NK-92 (cell line): ENCODE data around the gene C2CD4A.

Source experiments
- DNase-seq: peaks from one replicate; lab custom pipeline; 2025; ENCODE audit not compliant: unreplicated experiment; lab: John Stamatoyannopoulos, UW

Gene C2CD4A

GRCh38 chr15:62093809-62094208, 27.0 kb downstream of the C2CD4A start:
- DNase-seq: no peak

GRCh38 chr15:62094388-62094787, 27.6 kb downstream of the C2CD4A start:
- no peak for DNase-seq

GRCh38 chr15:62099094-62099601, 32.4 kb downstream of the C2CD4A start:
- no peak for DNase-seq

GRCh38 chr15:62103431-62103830, 36.7 kb downstream of the C2CD4A start:
- no peak for DNase-seq

- no peak for DNase-seq
Measured at GRCh38 chr15:62104401-62104800, 37.6 kb downstream of the C2CD4A start.

GRCh38 chr15:62104846-62105245, 38.1 kb downstream of the C2CD4A start:
- DNase-seq: no peak

- DNase-seq: no peak
Measured at GRCh38 chr15:62105266-62105665, 38.5 kb downstream of the C2CD4A start.

- DNase-seq: no peak
Measured at GRCh38 chr15:62106096-62106495, 39.3 kb downstream of the C2CD4A start.

- DNase-seq: no peak
Measured at GRCh38 chr15:62107571-62108121, 40.9 kb downstream of the C2CD4A start.

GRCh38 chr15:62108411-62108810, 41.6 kb downstream of the C2CD4A start:
- DNase-seq: no peak

- DNase-seq: no peak
Measured at GRCh38 chr15:62109437-62109836, 42.7 kb downstream of the C2CD4A start.

- no peak for DNase-seq
Measured at GRCh38 chr15:62109982-62110851, 43.4 kb downstream of the C2CD4A start.

GRCh38 chr15:62112081-62112480, 45.3 kb downstream of the C2CD4A start:
- DNase-seq: no peak

GRCh38 chr15:62112616-62113593, 46.1 kb downstream of the C2CD4A start:
- DNase-seq: no peak

- no peak for DNase-seq
Measured at GRCh38 chr15:62115847-62116246, 49.1 kb downstream of the C2CD4A start.

GRCh38 chr15:62118520-62119226, 51.9 kb downstream of the C2CD4A start:
- no peak for DNase-seq

- DNase-seq: no peak
Measured at GRCh38 chr15:62119227-62119864, 52.6 kb downstream of the C2CD4A start.

GRCh38 chr15:62119874-62120273, 53.1 kb downstream of the C2CD4A start:
- DNase-seq: no peak
